ENCODE results near the gene WAPL.
"Not testable (repeated sequence)": the region's sequence is repeated elsewhere in the genome, so short reads cannot be mapped to it uniquely, and the experiment has no call there.

WAPL gene

DNA sequence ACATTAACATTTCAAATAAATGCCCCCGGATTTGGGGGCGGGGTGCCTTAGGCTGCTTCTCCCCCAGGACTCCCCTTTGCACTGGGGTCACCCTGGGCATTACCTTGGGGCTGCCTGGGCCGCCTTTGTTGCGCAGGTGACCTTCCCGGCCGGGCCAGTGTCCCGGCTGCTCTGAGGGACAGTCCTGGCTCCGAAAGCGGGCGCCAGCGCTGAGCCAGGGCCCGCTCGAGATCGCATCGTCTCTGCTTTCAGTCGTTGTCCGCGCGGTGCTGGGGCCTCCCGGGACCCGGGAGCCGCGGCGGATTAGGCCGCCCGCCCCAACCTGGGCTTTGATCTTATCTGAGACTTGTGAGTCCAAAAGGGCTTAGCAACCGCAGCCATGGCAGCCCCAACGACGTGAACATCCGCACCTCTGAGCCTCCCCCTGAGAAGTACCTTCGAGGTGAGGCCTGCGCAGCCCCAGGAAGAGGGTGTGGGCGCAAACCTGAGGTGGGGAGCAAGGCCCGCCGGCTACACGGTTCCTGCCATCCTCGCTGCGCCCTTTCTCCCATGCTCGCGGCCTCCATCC is 14.8 kb upstream of the WAPL start:
- TF ChIP-seq GATA1 (IDR thresholded peaks at IDR 0.05; ENCODE audit: low read depth, low read length) (no peak), POLR2A (IDR thresholded peaks at IDR 0.05; ENCODE audit: low read length) (no peak)
- DNase-seq: peak; percentile 36 to 65

DNA sequence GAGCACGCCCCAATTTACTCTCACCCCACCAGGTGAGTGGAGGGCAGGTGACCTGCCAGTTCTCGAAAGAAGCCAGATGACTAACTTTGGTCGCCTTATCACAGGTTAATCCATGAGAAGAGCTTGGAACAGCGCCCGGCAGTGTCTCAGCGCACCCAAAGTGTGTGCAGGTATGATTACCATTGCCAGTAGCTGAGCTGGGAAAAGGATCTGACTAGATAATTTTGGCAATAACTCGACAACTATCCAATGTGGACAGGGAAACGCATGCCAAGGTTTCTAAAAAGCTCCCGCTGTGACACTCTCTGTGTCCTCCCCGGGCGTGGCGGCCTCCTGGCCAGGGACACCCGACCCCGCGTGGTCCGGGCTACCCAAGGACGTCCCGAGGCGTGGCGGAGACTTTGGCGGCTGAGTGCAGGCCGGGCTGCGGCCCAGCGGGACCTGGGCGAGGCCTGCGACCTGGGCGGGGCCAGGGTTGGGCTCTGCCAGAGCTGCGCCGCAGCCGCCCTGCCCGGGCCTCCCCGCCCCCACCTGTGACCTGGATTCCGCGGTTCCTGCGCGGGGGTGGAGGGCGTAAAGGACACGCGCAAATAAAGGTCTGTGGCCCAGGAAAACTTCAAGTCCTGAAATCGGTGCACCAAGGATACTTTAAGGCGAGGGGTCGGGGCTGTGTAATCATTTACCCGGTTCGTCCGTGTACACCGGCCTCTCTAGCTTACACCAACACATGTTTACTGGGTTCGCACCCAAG is 13.7 kb upstream of the WAPL start:
- TF ChIP-seq POLR2A (IDR thresholded peaks at IDR 0.05; ENCODE audit: low read length) (peak; percentile 32), GATA1 (IDR thresholded peaks at IDR 0.05; ENCODE audit: low read depth, low read length) (no peak)
- DNase-seq: peak; percentile 71 to 79

DNA sequence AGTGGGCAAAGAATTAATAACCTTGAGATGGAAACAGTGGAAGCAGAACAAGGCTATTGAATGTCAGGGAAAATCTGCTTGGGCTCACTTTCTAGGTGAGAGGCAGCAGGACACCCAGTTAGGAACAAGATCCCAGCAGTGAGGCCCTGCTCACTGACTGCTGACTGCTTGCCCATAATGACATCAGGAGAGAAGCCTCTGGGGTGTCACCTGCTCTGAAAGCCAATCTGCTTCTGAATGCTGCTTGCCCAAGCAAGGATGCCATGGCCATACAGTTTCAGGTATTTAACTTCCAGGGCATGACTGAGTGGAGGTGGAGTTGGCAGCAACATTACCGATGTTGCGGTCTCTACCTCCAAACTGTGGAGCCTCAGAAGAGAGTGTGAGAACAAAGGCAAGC is 11.7 kb upstream of the WAPL start:
- no peak for DNase-seq
- TF ChIP-seq GATA1 (IDR thresholded peaks at IDR 0.05; ENCODE audit: low read depth, low read length) (no peak), POLR2A (IDR thresholded peaks at IDR 0.05; ENCODE audit: low read length) (no peak)

DNA sequence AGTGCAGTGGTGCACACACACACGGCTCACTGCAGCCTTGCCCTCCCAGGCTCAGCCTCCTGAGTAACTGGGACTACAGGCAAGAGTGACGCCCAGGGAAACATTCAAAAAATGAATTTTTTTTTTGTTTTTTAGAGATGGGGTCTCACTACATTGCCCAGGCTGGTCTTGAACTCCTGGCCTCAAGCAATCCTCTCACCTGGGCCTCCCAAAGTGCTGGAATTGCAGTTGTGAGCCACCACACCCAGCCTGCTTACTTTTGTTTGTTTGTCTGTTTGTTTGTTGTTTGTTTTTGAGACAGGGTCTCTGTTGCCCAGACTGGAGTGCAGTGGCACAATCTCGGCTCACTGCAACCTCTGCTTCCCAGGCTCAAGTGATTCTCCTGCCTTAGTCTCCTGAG is 7.1 kb upstream of the WAPL start:
- not testable (repeated sequence) for DNase-seq

DNA sequence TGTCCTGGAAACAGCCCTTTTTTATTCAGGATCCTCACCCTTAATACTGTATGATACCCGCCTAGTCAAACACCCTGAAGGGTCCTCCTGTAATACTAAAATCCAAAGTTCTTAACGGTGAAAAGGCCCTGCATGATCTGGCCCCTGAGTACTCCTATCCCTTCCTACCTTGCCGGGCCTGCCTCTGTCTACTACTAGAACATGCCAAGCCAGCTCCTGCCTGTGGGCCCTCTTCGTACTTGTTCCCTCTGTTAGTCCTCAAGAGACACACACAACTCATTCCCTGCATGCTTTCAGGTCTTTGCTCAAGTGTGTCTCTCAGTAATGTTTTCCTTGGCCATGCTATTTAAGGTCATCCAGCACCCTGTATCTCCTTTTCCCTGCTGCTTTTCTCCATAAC is 5.0 kb upstream of the WAPL start:
- no peak for DNase-seq
- no peak for TF ChIP-seq GATA1 (IDR thresholded peaks at IDR 0.05; ENCODE audit: low read depth, low read length)

DNA sequence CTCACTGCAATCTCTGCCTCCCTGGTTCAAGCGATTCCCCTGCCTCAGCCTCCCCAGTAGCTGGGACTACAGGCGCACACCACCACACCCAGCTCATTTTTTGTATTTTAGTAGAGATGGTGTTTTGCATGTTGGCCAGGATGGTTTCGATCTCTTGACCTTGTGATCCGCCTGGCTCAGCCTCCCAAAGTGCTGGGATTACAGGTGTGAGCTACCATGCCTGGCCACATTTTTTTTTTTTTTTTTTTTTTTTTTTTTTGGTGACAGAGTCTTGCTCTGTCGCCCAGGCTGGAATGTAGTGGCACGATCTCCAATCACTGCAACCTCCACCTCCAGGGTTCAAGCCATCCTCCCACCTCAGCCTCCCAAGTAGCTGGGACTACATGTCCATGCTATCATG is 4.1 kb upstream of the WAPL start:
- DNase-seq: not testable (repeated sequence)

DNA sequence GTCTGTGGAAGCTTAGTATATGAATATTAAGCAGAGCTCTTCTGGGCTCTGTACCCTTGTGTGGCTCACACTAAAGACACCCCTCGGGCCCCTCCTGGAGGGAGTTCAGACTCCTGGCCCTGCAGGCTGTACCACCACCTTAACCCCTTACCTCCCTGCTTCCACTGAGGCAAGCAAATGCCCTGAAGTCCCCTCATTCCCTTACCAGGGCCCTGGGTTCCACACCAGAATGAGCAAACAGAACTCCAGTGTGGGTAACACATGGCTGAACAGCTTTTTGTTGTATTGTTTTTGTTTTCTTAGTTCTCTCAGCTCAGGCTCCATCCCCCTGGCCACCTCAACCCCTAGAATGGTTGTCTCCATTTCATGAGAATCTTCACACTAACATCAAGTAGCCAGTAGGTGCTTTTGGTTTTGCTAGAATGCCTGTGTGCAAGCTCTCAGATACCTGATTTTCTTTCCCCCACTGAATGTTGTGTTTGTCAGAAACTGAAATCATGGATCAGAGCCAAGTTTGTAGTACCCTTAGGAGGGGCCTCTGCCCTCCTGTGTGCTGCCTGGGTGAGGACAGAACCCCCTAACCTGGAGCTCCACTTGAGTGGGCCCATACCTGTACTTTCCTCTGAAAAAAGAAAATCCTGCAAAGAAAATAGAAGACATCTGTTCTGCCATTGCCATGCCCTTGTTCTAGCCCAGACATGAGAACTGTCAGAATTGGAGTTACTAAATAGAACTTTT is 2.8 kb upstream of the WAPL start:
- TF ChIP-seq GATA1 (IDR thresholded peaks at IDR 0.05; ENCODE audit: low read depth, low read length) (no peak), POLR2A (IDR thresholded peaks at IDR 0.05; ENCODE audit: low read length) (no peak)
- no peak for DNase-seq

DNA sequence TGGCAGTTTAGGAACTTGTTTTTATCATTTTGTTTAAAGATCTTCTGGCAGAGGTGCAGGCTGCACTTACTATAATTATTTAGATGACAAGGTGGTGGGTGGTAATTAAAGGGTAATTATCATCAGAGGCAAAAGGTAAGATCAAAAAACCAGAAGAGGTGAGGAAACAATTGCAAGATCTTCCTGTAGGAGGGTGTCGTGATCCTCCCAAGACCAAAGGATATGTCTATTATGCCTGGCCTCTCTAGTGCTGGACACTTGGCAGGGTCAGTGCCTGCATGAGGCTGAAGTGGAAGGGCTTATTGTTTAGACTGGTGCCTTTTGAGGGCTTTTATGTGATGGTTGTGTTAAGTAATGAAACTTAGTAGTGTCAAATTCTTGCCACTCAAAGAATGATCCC is 1.8 kb upstream of the WAPL start:
- TF ChIP-seq POLR2A (IDR thresholded peaks at IDR 0.05; ENCODE audit: low read length) (no peak), GATA1 (IDR thresholded peaks at IDR 0.05; ENCODE audit: low read depth, low read length) (no peak)
- DNase-seq: peak; percentile 15 to 23

DNA sequence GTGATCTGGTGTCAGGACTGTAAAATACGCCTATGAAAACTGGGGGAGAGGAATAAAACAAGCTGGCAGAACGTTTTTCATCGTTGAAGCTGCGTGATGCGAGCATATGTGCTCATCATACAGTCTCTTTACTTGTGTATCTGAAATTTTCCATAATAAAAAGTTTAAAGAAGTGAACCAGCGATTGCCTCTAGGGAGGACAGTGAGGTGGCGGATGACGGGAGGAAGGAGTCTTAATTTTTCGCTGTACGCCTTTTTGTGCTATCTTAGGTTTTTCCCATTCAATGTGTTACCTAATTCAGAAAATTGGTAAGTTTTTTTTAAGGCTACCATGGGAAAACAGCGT is 891 bp upstream of the WAPL start:
- no peak for TF ChIP-seq POLR2A (IDR thresholded peaks at IDR 0.05; ENCODE audit: low read length)
- TF ChIP-seq GATA1 (IDR thresholded peaks at IDR 0.05; ENCODE audit: low read depth, low read length): no peak
- DNase-seq: peak in 1 of 2 experiments; percentile 57

DNA sequence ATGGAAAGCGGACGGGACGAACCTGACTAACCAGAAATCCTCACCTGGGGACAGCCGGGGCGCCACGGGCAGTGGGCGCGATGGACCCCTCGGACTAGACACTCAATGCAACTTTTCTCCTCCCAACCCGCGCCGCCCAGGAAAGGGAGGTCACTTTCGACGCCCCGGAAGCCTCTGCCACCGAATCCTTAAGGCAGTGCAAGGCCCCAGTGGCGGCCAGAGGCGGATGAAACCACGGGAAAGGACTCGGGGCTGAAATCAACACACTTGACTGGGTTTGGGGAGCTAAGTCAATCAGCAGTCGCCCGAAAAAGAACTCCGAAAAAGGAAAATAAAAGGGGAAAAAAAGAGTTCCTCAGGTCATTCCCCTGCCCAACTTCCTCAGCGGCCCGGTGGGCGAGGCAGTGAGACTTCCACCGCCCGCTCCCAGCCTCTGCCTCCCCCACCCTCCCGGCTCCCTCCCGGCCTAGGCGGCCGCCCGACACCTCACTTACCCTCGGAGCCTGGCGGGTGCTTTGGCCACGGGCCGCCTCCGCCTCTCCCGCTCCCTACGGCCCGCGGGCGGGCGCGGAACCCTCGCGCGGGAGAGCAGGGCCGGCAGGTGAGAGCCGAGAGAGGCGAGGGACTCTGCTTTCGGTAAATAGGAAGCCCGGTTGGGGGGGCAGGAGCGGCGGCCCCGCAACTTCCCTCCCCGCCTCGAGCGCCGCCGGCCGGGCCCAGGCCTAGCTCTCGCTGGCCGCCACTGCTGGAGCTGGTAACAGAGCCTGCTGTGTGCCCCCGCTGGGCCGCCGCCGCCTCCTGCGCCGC is 518 bp downstream of the WAPL start:
- peak; percentile 61 to 78 for DNase-seq
- no peak for TF ChIP-seq GATA1 (IDR thresholded peaks at IDR 0.05; ENCODE audit: low read depth, low read length)
- no peak for TF ChIP-seq POLR2A (IDR thresholded peaks at IDR 0.05; ENCODE audit: low read length)

DNA sequence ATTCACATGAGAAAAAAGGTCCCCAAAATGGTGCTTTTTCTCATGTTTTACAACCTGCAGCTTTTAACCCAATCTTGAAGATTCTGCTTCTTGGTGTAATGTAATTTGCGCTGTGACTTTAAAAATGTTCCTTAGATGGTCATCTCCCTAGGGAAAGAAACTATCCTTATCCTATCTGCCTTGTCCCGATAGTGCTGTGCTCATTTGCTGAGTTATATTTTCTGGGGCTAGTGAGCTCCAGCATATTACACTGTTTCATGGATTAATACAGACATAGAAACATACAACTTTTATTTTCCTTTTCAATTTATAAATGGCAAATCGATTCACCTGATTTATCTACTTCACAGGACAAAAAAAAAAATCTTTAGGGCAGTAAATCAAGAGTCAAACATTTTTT is 2.8 kb downstream of the WAPL start:
- TF ChIP-seq POLR2A (IDR thresholded peaks at IDR 0.05; ENCODE audit: low read length) (no peak), GATA1 (IDR thresholded peaks at IDR 0.05; ENCODE audit: low read depth, low read length) (no peak)
- no peak for DNase-seq

DNA sequence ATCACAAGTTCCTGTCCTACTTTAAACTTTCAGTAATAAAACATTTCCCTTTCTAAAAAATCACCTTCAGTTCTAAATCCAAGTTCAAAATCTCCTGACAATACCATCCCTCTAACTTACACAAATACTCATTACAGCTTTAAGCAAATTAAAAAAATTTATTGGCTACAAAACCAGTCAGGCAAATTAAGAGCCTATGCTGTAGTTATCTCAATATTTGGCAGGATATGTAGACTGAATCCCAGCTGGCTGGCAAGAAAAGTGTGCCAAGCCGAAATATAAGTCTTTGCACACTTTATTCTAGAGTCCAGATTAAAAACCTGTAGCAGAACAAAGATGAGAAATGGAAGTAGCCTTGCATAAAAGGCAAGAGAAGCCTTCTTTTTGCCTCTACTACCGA is 9.5 kb downstream of the WAPL start:
- TF ChIP-seq POLR2A (IDR thresholded peaks at IDR 0.05; ENCODE audit: low read length) (no peak), GATA1 (IDR thresholded peaks at IDR 0.05; ENCODE audit: low read depth, low read length) (no peak)
- no peak for DNase-seq

DNA sequence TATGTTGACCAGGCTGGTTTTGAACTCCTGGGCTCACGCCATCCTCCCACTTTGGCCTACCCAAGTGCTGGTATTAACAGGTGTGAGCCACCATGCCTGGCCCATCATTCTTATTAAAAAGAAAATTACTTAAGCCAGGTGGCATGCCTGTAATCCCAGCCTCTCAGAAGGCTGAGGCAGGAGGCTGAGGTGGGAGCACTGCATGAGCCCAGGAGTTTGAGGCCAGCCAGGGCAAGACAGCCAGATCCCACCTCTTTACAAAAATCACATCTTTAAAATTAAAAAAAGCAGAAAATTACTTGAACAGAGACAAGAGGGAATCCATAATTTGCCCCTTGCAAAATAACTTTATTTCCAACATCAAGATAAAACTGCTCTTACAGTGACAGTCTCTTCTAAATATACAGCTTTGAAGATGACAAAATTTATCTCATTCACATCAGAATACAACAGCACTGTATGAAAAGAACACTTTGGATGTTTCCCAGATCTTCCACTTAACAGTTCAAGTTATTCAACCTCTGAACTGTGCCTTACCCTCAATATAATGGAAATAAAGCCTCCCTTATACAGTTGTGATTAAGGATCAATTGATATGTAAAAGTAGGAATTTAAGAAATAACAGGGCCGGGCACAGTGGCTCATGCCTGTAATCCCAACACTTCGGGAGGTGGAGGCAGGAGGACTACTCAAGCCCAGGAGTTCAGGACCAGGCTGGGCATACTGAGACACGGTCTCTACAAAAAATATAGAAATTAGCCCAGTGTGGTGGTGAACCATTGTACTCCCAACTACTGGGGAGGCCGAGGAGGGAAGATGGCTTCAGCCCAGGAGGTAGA is 10.3 kb downstream of the WAPL start:
- DNase-seq: no peak
- TF ChIP-seq GATA1 (IDR thresholded peaks at IDR 0.05; ENCODE audit: low read depth, low read length) (no peak), POLR2A (IDR thresholded peaks at IDR 0.05; ENCODE audit: low read length) (no peak)

DNA sequence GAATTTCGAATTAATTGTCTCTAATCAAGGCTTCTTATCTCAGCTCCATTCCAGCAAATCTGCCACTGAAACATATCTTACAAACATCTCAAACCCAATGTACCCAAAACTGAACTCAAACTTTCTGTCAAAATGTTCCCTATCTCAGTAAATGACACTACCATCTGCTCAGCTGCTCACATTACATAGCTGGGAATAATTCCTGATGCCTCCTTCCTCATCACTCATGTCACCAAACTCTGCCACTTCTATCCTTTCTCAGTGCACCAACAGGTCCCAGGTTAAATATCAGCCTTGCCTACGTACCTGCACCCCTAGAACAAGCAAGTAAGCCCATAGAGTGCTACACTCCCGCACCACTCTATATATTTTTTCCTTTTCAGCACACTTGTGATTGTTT is 12.4 kb downstream of the WAPL start:
- TF ChIP-seq GATA1 (IDR thresholded peaks at IDR 0.05; ENCODE audit: low read depth, low read length) (no peak), POLR2A (IDR thresholded peaks at IDR 0.05; ENCODE audit: low read length) (no peak)
- DNase-seq: peak; percentile 9 to 10
